ENCODE data around the gene ZEB1.

DNA sequence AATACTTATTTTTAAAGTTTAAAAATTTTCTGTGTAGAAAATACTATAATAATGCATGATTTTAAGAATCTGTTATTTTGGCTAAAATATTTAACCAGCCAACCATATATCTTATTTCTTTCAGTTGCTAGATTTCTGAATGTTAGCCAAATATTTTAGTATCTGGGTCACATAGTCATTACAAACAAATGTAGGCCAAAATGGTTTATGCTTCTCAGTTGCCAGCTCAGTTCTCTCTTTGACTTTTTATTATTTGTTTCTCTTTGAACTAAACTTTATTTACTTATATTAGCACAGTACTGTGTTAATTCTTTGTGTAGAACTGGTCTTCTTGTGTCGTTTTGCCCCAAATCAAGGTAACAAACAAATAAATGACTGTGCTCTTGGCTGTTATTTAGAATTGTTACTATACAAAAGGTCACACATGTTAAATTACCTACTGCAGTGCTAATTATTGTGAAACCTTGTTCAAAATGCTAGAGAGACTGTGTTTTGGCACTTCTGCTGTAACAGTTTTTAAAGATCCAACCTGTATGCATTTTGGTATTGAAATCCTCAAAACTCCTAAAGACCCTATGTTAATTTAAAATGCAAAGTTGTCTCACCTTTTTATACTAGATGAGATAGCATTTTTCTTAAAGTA, 39.8 kb downstream of the ZEB1 start:
- TF ChIP-seq, protein P1, sequence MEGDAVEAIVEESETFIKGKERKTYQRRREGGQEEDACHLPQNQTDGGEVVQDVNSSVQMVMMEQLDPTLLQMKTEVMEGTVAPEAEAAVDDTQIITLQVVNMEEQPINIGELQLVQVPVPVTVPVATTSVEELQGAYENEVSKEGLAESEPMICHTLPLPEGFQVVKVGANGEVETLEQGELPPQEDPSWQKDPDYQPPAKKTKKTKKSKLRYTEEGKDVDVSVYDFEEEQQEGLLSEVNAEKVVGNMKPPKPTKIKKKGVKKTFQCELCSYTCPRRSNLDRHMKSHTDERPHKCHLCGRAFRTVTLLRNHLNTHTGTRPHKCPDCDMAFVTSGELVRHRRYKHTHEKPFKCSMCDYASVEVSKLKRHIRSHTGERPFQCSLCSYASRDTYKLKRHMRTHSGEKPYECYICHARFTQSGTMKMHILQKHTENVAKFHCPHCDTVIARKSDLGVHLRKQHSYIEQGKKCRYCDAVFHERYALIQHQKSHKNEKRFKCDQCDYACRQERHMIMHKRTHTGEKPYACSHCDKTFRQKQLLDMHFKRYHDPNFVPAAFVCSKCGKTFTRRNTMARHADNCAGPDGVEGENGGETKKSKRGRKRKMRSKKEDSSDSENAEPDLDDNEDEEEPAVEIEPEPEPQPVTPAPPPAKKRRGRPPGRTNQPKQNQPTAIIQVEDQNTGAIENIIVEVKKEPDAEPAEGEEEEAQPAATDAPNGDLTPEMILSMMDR (IDR thresholded peaks at IDR 0.05), result no peak
- TF ChIP-seq POLR2AphosphoS5 (IDR thresholded peaks at IDR 0.05) (no peak), POLR2A (IDR thresholded peaks at IDR 0.05) (no peak)

All from breast epithelium (tissue), 3 donors.